ENCODE results near the gene ZNF3.

- TF ChIP-seq CTCF (IDR thresholded peaks at IDR 0.05; ENCODE audit: insufficient read depth, low read length) (no peak), POLR2AphosphoS5 (IDR thresholded peaks at IDR 0.05; ENCODE audit: low read depth) (no peak), REST (IDR thresholded peaks at IDR 0.05; ENCODE audit: insufficient replicate concordance, low read depth) (no peak)
Observed at GRCh38 chr7:100115026-100115425, 33.5 kb upstream of the ZNF3 start.
